Adrenal gland (tissue), 5 donors: Measurements from ENCODE around the gene MYO5B.

ENCODE experiments used
- POLR2A ChIP-seq, 2 donors: fragments of 450-650 bp; IDR thresholded peaks; one replicate each; pipeline ENCODE4 v1.6.1; 2017; ENCODE audit warnings: antibody characterized with exemption in 2 of 2, mild to moderate bottlenecking in 2 of 2, moderate library complexity in 1 of 2
- TF ChIP-seq, protein P1 (sequence below), 6 experiments: fragments of 450-650 bp in 4 of 6; fragments of 200-600 bp in 2 of 6; sonication (generic) in 1 of 6; IDR thresholded peaks; 1 replicate in 5 of 6; 2 replicates in 1 of 6; pipeline versions ENCODE4 v1.5.1 to v1.8.0; 2016 to 2021; ENCODE audit warnings: antibody characterized with exemption in 6 of 6, mild to moderate bottlenecking in 2 of 6, moderate library complexity in 1 of 6
- donor health status: DM: no; HTN: no; CAD: no.

GRCh38 chr18:49846718-49847470 is 348.1 kb downstream of the MYO5B start:
- TF ChIP-seq, protein P1, sequence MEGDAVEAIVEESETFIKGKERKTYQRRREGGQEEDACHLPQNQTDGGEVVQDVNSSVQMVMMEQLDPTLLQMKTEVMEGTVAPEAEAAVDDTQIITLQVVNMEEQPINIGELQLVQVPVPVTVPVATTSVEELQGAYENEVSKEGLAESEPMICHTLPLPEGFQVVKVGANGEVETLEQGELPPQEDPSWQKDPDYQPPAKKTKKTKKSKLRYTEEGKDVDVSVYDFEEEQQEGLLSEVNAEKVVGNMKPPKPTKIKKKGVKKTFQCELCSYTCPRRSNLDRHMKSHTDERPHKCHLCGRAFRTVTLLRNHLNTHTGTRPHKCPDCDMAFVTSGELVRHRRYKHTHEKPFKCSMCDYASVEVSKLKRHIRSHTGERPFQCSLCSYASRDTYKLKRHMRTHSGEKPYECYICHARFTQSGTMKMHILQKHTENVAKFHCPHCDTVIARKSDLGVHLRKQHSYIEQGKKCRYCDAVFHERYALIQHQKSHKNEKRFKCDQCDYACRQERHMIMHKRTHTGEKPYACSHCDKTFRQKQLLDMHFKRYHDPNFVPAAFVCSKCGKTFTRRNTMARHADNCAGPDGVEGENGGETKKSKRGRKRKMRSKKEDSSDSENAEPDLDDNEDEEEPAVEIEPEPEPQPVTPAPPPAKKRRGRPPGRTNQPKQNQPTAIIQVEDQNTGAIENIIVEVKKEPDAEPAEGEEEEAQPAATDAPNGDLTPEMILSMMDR (IDR thresholded peaks at IDR 0.05), result no peak
- TF ChIP-seq POLR2A (IDR thresholded peaks at IDR 0.05), result no peak
